Liver (tissue), 9 donors: ENCODE results near the gene WDR45B. TPM values are rescaled to one million over a fixed set of nuclear protein-coding genes. Genes with fewer than 3 reads are reported as not detected.

ENCODE experiments used
- DNase-seq: peaks from one replicate; pipeline ENCODE4 v3.0.0-alpha.2; 2017; ENCODE audit warnings: low spot score
- H3K27ac ChIP-seq, 2 donors: one replicate each; pipeline ENCODE4 v1.7.0; 2013; ENCODE audit warnings: inconsistent platforms in 2 of 2, low read length in 2 of 2, control low read depth in 1 of 2, low read depth in 1 of 2, mild to moderate bottlenecking in 1 of 2
- H3K27me3 ChIP-seq, 4 donors: one replicate each; pipeline versions ENCODE4 v1.6.1 to v1.7.0; 2013; ENCODE audit warnings: low read length in 3 of 4, inconsistent platforms in 1 of 4, mild to moderate bottlenecking in 1 of 4, moderate library complexity in 1 of 4; ENCODE audit not compliant: control insufficient read depth in 4 of 4, insufficient read depth in 4 of 4
- H3K36me3 ChIP-seq, 4 donors: one replicate each; pipeline versions ENCODE4 v1.6.1 to v1.7.0; 2013; ENCODE audit warnings: low read length in 3 of 4, mild to moderate bottlenecking in 3 of 4, low read depth in 1 of 4, moderate library complexity in 1 of 4; ENCODE audit not compliant: control insufficient read depth in 4 of 4, insufficient read depth in 3 of 4
- H3K4me1 ChIP-seq, 4 donors: one replicate each; pipeline versions ENCODE4 v1.6.1 to v1.7.0; 2013; ENCODE audit warnings: low read length in 3 of 4, mild to moderate bottlenecking in 3 of 4, moderate library complexity in 1 of 4; ENCODE audit not compliant: control insufficient read depth in 4 of 4, insufficient read depth in 4 of 4
- H3K4me3 ChIP-seq, 3 donors: one replicate each; pipeline versions ENCODE4 v1.6.1 to v1.7.0; 2013; ENCODE audit warnings: low read length in 3 of 3, control low read depth in 1 of 3, low read depth in 1 of 3, mild to moderate bottlenecking in 1 of 3
- H3K9ac ChIP-seq, 2 donors: one replicate each; pipeline ENCODE4 v1.7.0; 2013; ENCODE audit warnings: low read length in 2 of 2, mild to moderate bottlenecking in 2 of 2, moderate library complexity in 2 of 2, control low read depth in 1 of 2, low read depth in 1 of 2
- H3K9me3 ChIP-seq, 4 donors: one replicate each; pipeline versions ENCODE4 v1.6.1 to v1.7.0; 2013; ENCODE audit warnings: low read length in 3 of 4; ENCODE audit not compliant: control insufficient read depth in 4 of 4
- EGR1 ChIP-seq, 2 donors: IDR thresholded peaks; 2 replicates each; pipeline ENCODE4 v1.6.1; 2016 to 2018; ENCODE audit warnings: antibody characterized with exemption in 2 of 2, low read depth in 2 of 2
- FOXA1 ChIP-seq: IDR thresholded peaks from 2 replicates; pipeline ENCODE4 v1.6.1; 2016; ENCODE audit warnings: antibody characterized with exemption
- FOXA2 ChIP-seq: IDR thresholded peaks from 2 replicates; pipeline ENCODE4 v1.6.1; 2016; ENCODE audit warnings: antibody characterized with exemption
- GABPA ChIP-seq, 2 donors: IDR thresholded peaks in 1 of 2; conservative IDR thresholded peaks in 1 of 2; 2 replicates each; pipeline ENCODE4 v1.6.1; 2016; ENCODE audit warnings: antibody characterized with exemption in 2 of 2, mild to moderate bottlenecking in 1 of 2, moderate library complexity in 1 of 2
- HNF4A ChIP-seq, 2 donors: conservative IDR thresholded peaks; 2 replicates each; pipeline ENCODE4 v1.6.1; 2016; ENCODE audit warnings: antibody characterized with exemption in 2 of 2, mild to moderate bottlenecking in 2 of 2
- HNF4G ChIP-seq: IDR thresholded peaks from 2 replicates; pipeline ENCODE4 v1.6.1; 2016; ENCODE audit warnings: antibody characterized with exemption
- JUND ChIP-seq, 2 donors: IDR thresholded peaks; 2 replicates each; pipeline ENCODE4 v1.6.1; 2016; ENCODE audit warnings: antibody characterized with exemption in 2 of 2
- NR2F2 ChIP-seq: IDR thresholded peaks from 2 replicates; pipeline ENCODE4 v1.6.1; 2016; ENCODE audit warnings: antibody characterized with exemption
- RAD21 ChIP-seq, 2 donors: IDR thresholded peaks; 2 replicates each; pipeline ENCODE4 v1.6.1; 2016; ENCODE audit warnings: antibody characterized with exemption in 2 of 2, mild to moderate bottlenecking in 2 of 2
- RXRA ChIP-seq, 2 donors: IDR thresholded peaks; 2 replicates each; pipeline ENCODE4 v1.6.1; 2017 to 2018; ENCODE audit warnings: antibody characterized with exemption in 2 of 2, mild to moderate bottlenecking in 1 of 2
- TAF1 ChIP-seq: conservative IDR thresholded peaks from 2 replicates; pipeline ENCODE4 v1.6.1; 2016; ENCODE audit warnings: antibody characterized with exemption, mild to moderate bottlenecking
- YY1 ChIP-seq: IDR thresholded peaks from 2 replicates; pipeline ENCODE4 v1.6.1; 2016; ENCODE audit warnings: antibody characterized with exemption, mild to moderate bottlenecking
- WGBS: extraction: QIAGEN DNeasy Blood & Tissue Kit; methylation state at CpG from one replicate; pipeline ENCODE4 v1.1.7; 2013; 5-methylcytosine and 5-hydroxymethylcytosine counted together
- polyA plus RNA-seq, 2 donors: library from polyadenylated mRNA; stranded (reverse) in 1 of 2; unstranded in 1 of 2; fragments of 200-250 nt in 1 of 2; fragments of >200 nt in 1 of 2; fragmentation: Nextera tagmentation in 1 of 2; extraction: Ambion mirVana in 1 of 2; gene quantifications; one replicate each; pipeline versions ENCODE4 v1.2.1 to v1.2.3, GENCODE V29; 2013 to 2015
- total RNA-seq, 2 donors: library from RNA; depleted of rRNA; stranded (reverse); fragments of >200 nt; gene quantifications; one replicate each; pipeline ENCODE4 v1.2.3, GENCODE V29; 2014
- TF ChIP-seq, protein P1 (sequence below): IDR thresholded peaks from 2 replicates; pipeline ENCODE4 v1.6.1; 2016; ENCODE audit warnings: antibody characterized with exemption, mild to moderate bottlenecking
- TF ChIP-seq, protein P2 (sequence below): IDR thresholded peaks from 2 replicates; pipeline ENCODE4 v1.6.1; 2016; ENCODE audit warnings: antibody characterized with exemption
- TF ChIP-seq, protein P3 (sequence below): IDR thresholded peaks from 2 replicates; pipeline ENCODE4 v1.6.1; 2016; ENCODE audit warnings: antibody characterized with exemption
- donor health status: healthy.
- donor health status: healthy.
- donor health status: healthy.
- donor health status: healthy.
- donor health status: healthy.

WDR45B gene
- total RNA-seq, result 10 to 100 TPM; 28.2 to 40.9 TPM
- 10 to 100 TPM; 25.4 to 30.2 TPM for polyA plus RNA-seq

DNA sequence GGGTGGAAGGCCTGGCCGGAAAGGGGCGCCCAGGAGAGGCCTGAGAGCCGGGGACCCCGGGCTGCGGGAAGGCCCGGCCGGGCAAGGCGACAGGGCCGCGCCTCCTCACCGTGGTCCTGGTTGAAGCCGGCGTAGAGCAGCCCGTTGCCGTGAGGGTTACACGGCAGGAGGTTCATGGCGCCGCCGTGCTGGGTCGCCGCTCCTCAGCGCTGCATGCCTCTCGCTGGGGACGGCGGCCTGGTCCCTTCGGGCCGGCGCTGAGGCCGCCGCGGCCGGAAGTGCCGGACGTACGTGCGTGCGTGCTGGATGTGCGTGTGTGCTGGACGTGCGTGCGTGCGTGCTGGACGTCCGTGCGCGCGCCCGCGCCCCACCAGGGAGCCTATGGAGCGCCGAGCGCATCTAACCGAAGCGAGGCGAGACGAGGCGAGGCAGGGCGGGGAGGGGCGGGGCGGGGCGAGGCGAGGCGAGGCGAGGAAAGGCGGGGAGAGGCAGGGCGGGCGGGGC, at the start of gene WDR45B:
Gene WDR45B (minus strand): TSS at position 280 of the 504 bp plus-strand sequence. CDS start 104 bp downstream, at position 176.
- Histone ChIP-seq H3K4me3 (peak within 1 kb of the TSS; percentile 80 to 94 (median 89)), H3K9ac (peak within 1 kb of the TSS; percentile 33 to 78), H3K27me3 (no peaks in the 10 kb centered on the region), H3K9me3 (no peaks in the 10 kb centered on the region), H3K27ac (peak within 1 kb of the TSS; percentile 85 to 92), H3K36me3 (peaks cover 0 to 11% (median 9%) of the 10 kb centered on the region in 4 donors), H3K4me1 (peaks cover 3 to 19% (median 14%) of the 10 kb centered on the region in 4 donors)
- TF ChIP-seq RAD21 (IDR thresholded peaks at IDR 0.05) (peak in 1 of 2 donors; percentile 34), GABPA (IDR thresholded peaks at IDR 0.05 in 1 of 2, conservative IDR thresholded peaks at IDR 0.05 in 1 of 2) (peak in 1 of 2 donors; percentile 85), EGR1 (IDR thresholded peaks at IDR 0.05; ENCODE audit: low read depth in 2 of 2) (peak in 1 of 2 donors; percentile 78), NR2F2 (no peak), TAF1 (no peak), HNF4G (no peak), FOXA2 (no peak), YY1 (no peak), JUND (IDR thresholded peaks at IDR 0.05) (no peak)
- peak; percentile 94 for DNase-seq
- WGBS, result under 1% methylated on average over 66 of the region's 67 CpGs

DNA sequence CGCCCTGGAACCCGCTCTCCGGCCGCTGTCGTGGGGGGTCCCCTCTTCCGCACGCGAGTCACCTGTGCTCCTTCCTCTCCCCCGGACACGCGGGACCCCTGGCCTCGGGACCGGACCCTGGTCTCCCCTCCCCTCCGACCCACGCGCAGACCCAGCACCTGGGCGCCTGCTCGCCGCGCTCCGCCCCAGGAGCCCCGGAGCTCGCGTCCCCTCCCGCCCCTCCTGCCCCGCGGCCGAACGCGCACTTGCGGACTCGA, 49.5 kb upstream of the WDR45B start:
- TF ChIP-seq HNF4G (no peak), TAF1 (no peak), HNF4A (conservative IDR thresholded peaks at IDR 0.05) (no peak), RXRA (IDR thresholded peaks at IDR 0.05) (no peak), EGR1 (IDR thresholded peaks at IDR 0.05; ENCODE audit: low read depth in 2 of 2) (no peak), GABPA (IDR thresholded peaks at IDR 0.05 in 1 of 2, conservative IDR thresholded peaks at IDR 0.05 in 1 of 2) (no peak), FOXA2 (no peak), FOXA1 (no peak)
- TF ChIP-seq, protein P1, sequence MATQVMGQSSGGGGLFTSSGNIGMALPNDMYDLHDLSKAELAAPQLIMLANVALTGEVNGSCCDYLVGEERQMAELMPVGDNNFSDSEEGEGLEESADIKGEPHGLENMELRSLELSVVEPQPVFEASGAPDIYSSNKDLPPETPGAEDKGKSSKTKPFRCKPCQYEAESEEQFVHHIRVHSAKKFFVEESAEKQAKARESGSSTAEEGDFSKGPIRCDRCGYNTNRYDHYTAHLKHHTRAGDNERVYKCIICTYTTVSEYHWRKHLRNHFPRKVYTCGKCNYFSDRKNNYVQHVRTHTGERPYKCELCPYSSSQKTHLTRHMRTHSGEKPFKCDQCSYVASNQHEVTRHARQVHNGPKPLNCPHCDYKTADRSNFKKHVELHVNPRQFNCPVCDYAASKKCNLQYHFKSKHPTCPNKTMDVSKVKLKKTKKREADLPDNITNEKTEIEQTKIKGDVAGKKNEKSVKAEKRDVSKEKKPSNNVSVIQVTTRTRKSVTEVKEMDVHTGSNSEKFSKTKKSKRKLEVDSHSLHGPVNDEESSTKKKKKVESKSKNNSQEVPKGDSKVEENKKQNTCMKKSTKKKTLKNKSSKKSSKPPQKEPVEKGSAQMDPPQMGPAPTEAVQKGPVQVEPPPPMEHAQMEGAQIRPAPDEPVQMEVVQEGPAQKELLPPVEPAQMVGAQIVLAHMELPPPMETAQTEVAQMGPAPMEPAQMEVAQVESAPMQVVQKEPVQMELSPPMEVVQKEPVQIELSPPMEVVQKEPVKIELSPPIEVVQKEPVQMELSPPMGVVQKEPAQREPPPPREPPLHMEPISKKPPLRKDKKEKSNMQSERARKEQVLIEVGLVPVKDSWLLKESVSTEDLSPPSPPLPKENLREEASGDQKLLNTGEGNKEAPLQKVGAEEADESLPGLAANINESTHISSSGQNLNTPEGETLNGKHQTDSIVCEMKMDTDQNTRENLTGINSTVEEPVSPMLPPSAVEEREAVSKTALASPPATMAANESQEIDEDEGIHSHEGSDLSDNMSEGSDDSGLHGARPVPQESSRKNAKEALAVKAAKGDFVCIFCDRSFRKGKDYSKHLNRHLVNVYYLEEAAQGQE, result no peak
- TF ChIP-seq, protein P2, sequence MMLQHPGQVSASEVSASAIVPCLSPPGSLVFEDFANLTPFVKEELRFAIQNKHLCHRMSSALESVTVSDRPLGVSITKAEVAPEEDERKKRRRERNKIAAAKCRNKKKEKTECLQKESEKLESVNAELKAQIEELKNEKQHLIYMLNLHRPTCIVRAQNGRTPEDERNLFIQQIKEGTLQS, result no peak
- TF ChIP-seq, protein P3, sequence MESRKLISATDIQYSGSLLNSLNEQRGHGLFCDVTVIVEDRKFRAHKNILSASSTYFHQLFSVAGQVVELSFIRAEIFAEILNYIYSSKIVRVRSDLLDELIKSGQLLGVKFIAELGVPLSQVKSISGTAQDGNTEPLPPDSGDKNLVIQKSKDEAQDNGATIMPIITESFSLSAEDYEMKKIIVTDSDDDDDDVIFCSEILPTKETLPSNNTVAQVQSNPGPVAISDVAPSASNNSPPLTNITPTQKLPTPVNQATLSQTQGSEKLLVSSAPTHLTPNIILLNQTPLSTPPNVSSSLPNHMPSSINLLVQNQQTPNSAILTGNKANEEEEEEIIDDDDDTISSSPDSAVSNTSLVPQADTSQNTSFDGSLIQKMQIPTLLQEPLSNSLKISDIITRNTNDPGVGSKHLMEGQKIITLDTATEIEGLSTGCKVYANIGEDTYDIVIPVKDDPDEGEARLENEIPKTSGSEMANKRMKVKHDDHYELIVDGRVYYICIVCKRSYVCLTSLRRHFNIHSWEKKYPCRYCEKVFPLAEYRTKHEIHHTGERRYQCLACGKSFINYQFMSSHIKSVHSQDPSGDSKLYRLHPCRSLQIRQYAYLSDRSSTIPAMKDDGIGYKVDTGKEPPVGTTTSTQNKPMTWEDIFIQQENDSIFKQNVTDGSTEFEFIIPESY, result no peak
- Histone ChIP-seq H3K36me3 (no peaks in the 10 kb centered on the region), H3K9me3 (peaks cover 0 to 6% (median 2%) of the 10 kb centered on the region in 4 donors), H3K27ac (no peak overlapping the region), H3K4me1 (peaks cover 10 to 22% (median 15%) of the 10 kb centered on the region in 4 donors), H3K9ac (no peak overlapping the region), H3K4me3 (peak overlapping the region; percentile 46 to 90 (median 60)), H3K27me3 (no peaks in the 10 kb centered on the region)
- 2% methylated on average over 32 of the region's 32 CpGs for WGBS
- no peak for DNase-seq
